HFFc6 (cell line): ENCODE data around the gene S100B. TPM values are rescaled to one million over a fixed set of nuclear protein-coding genes. Genes with fewer than 3 reads are reported as not detected.

Source experiments
- DNase-seq: peaks from one replicate; pipeline ENCODE4 v3.0.0-alpha.2; 2018
- H3K27ac Mint-ChIP-seq: 2 replicates; pipeline ENCODE4 v1.8.0; 2020; ENCODE audit warnings: mild to moderate bottlenecking, mixed read lengths
- H3K27me3 Mint-ChIP-seq: 2 replicates; pipeline ENCODE4 v1.8.0; 2021; ENCODE audit warnings: mild to moderate bottlenecking, moderate library complexity, mixed read lengths; ENCODE audit not compliant: insufficient read depth
- H3K36me3 Mint-ChIP-seq: 2 replicates; pipeline ENCODE4 v1.8.0; 2021; ENCODE audit warnings: low read depth, mixed read lengths
- H3K4me1 Mint-ChIP-seq: 2 replicates; pipeline ENCODE4 v1.8.0; 2020; ENCODE audit warnings: low read depth, mixed read lengths
- H3K4me3 Mint-ChIP-seq: 2 replicates; pipeline ENCODE4 v1.8.0; 2020; ENCODE audit warnings: mild to moderate bottlenecking, moderate library complexity, mixed read lengths
- H3K9me3 Mint-ChIP-seq: 2 replicates; pipeline ENCODE4 v1.8.0; 2020; ENCODE audit warnings: mild to moderate bottlenecking, mixed read lengths
- total RNA-seq, 6 experiments: library from RNA; stranded (reverse); fragmentation: NEBNext Ultra II Directional; extraction: Animal tissue kit (Norgen Biotek cat#: 25700); gene quantifications; 2 replicates in 1 of 6; 3 replicates in 5 of 6; pipeline ENCODE4 v1.2.3, GENCODE V29; 2021
- TF ChIP-seq, protein P1 (sequence below): fragments of 200-600 bp; sonication (generic); IDR thresholded peaks from 2 replicates; pipeline ENCODE4 v1.5.0; 2021; ENCODE audit warnings: antibody characterized with exemption, mild to moderate bottlenecking

The S100B gene
- total RNA-seq, 6 experiments from 2014 or later: not detected

DNA sequence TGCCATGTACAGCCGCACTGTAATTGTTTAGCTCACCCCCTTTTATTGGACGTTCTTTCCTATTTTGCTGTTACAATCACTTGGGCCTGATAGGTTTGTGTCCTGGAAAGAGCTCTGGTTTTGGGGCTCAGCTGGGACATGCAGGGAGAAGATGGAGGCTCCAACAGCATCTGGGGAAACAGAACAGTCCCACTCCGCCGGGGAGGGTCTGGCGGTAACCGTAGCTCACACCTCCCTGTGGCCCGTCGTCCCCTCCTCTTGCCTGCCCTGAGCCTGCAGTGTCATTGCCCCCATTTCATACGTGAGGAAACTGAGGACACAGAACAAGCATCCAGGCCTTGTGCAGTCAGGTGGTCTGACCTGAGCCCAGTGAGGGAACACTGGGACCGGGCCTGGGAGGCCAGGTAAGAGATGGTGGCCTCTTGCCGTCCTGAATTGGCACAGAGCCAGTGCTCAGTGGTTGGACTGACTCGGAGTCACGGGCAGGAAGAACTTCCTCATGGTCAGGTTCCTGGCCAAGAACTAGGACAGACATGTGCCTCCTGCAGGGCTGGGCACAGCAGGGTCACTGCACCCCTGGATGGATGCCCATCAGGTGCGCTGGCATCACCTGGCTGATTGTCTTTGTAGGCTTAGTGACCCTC, 41.8 kb downstream of the S100B start:
- H3K27ac Mint-ChIP-seq: no peak overlapping the region
- H3K4me1 Mint-ChIP-seq: no peaks in the 10 kb centered on the region
- TF ChIP-seq, protein P1, sequence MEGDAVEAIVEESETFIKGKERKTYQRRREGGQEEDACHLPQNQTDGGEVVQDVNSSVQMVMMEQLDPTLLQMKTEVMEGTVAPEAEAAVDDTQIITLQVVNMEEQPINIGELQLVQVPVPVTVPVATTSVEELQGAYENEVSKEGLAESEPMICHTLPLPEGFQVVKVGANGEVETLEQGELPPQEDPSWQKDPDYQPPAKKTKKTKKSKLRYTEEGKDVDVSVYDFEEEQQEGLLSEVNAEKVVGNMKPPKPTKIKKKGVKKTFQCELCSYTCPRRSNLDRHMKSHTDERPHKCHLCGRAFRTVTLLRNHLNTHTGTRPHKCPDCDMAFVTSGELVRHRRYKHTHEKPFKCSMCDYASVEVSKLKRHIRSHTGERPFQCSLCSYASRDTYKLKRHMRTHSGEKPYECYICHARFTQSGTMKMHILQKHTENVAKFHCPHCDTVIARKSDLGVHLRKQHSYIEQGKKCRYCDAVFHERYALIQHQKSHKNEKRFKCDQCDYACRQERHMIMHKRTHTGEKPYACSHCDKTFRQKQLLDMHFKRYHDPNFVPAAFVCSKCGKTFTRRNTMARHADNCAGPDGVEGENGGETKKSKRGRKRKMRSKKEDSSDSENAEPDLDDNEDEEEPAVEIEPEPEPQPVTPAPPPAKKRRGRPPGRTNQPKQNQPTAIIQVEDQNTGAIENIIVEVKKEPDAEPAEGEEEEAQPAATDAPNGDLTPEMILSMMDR: no peak
- H3K27me3 Mint-ChIP-seq: no peaks in the 10 kb centered on the region
- no peak for DNase-seq
- peaks cover 37% of the 10 kb centered on the region for H3K36me3 Mint-ChIP-seq
- no peaks in the 10 kb centered on the region for H3K9me3 Mint-ChIP-seq
- no peak overlapping the region for H3K4me3 Mint-ChIP-seq

- no peak overlapping the region for H3K4me3 Mint-ChIP-seq
- no peak overlapping the region for H3K27ac Mint-ChIP-seq
- TF ChIP-seq, protein P1: no peak
- H3K9me3 Mint-ChIP-seq: no peaks in the 10 kb centered on the region
- peaks cover 32% of the 10 kb centered on the region for H3K36me3 Mint-ChIP-seq
- no peak for DNase-seq
- no peaks in the 10 kb centered on the region for H3K4me1 Mint-ChIP-seq
- no peaks in the 10 kb centered on the region for H3K27me3 Mint-ChIP-seq
Observed at GRCh38 chr21:46562472-46562871, 42.4 kb downstream of the S100B start.

DNA sequence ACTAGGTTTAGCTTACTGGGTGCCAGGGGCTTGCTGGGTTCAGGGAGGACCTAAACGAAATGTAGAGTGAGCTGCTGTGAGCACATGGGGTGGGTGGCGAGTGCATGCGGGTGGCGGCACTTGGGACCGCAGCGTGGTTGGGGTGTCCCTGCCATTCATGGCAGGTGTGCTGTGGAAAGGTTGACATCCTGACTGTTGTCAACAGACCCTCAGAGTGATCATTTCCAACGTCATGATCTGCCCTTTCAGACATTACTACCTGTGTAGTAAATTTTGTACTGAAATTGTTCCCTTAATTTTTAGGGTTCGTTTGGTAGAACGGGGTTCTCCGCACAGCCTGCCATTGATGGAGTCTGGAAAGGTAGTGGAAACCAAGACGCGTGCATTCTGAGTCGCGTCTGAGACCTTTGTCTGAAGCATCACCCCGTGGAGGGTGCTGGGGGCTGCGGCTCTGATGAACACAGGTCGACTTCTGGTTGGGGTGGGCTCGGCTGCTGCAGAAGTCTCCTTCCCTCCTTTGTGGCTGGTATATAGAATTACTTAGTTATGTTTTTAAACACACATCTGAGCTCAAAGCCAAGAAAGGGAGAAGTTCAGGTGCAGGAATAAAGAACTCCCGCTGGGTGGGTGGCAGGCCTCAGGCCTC, 43.3 kb downstream of the S100B start:
- Mint-ChIP-seq H3K4me1 (no peaks in the 10 kb centered on the region), H3K36me3 (peaks cover 28% of the 10 kb centered on the region), H3K9me3 (no peaks in the 10 kb centered on the region), H3K4me3 (no peak overlapping the region), H3K27me3 (no peaks in the 10 kb centered on the region), H3K27ac (no peak overlapping the region)
- no peak for DNase-seq
- TF ChIP-seq, protein P1: no peak

- H3K4me3 Mint-ChIP-seq: no peak overlapping the region
- peaks cover 2% of the 10 kb centered on the region; the same call in 1 of the 2 replicates for H3K27me3 Mint-ChIP-seq
- peaks cover 29% of the 10 kb centered on the region for H3K36me3 Mint-ChIP-seq
Observed at GRCh38 chr21:46560568-46561444, 44.1 kb downstream of the S100B start.

DNA sequence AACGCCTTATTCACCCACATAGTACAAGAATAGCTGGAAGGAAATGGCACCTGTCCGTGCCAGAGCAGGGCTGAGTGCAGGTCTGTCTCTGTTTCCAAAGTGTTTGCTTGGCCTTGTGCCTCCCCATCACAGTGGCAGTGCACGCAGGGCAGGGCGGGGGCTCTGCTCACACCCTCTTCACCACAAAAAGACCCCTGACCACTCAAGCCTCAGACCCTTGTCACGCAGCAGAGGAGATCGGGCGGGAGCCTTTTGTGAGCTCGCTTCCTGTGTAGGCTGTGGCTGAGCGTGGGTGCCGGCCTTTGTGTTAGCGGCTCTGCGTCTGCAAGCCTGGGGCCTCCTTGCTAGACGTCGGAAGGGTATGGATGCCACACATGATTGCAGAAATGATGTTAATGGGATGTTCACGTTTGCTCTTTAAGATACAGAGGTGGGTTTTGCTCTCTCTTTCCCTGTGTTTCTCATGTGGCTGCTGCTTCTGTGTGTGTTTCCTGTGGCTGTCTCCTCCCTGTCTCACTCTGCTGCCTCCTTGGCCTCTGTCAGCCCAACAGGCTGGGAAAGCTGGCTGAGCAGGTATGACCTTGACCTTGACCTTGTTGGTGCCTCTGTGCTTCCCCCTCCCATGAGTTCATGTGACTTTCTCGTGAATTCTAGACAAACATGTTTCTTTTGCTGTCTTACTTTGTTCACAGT, 45.4 kb downstream of the S100B start:
- no peak for DNase-seq
- H3K4me1 Mint-ChIP-seq: no peaks in the 10 kb centered on the region
- TF ChIP-seq, protein P1: no peak
- peaks cover 24% of the 10 kb centered on the region for H3K36me3 Mint-ChIP-seq
- H3K27ac Mint-ChIP-seq: no peak overlapping the region
- no peaks in the 10 kb centered on the region for H3K9me3 Mint-ChIP-seq
- peaks cover 2% of the 10 kb centered on the region; the same call in 1 of the 2 replicates for H3K27me3 Mint-ChIP-seq
- H3K4me3 Mint-ChIP-seq: no peak overlapping the region

More at GRCh38 chr21:46560568-46561444, 44.1 kb downstream of the S100B start:
- no peaks in the 10 kb centered on the region for H3K9me3 Mint-ChIP-seq
- no peak for DNase-seq
- H3K27ac Mint-ChIP-seq: no peak overlapping the region
- TF ChIP-seq, protein P1: no peak
- no peaks in the 10 kb centered on the region for H3K4me1 Mint-ChIP-seq
